ENCODE results near the gene HOXB3. TPM values are rescaled to one million over a fixed set of nuclear protein-coding genes. Genes with fewer than 3 reads are reported as not detected.

HOXB3 gene
- total and polyA plus RNA-seq, 10 donors: 3.6 to 23.1 (median 8.8) TPM

- Histone ChIP-seq H3K27me3 (replicated peaks in 1 of 7) (peaks cover 28 to 100% (median 98%) of the 10 kb centered on the region in 7 donors), H3K4me3 (no peak overlapping the region), H3K36me3 (no peaks in the 10 kb centered on the region), H3K9me3 (no peaks in the 10 kb centered on the region), H3K4me1 (peaks cover 16 to 35% (median 27%) of the 10 kb centered on the region in 6 donors), H3K27ac (no peak overlapping the region)
- intact Hi-C loops (cut with DNase I; ENCODE audit: low total_unique reads): no loop called here
- no peak for DNase-seq
- TF ChIP-seq CTCF (IDR thresholded peaks at IDR 0.05 in 8 of 11, conservative IDR thresholded peaks at IDR 0.05 in 3 of 11) (no peak), POLR2A (IDR thresholded peaks at IDR 0.05) (no peak), POLR2AphosphoS5 (IDR thresholded peaks at IDR 0.05) (no peak)
- WGBS, 5 donors: 64 to 82% (median 69%) methylated on average over 6 of the region's 6 CpGs
Measured at GRCh38 chr17:48620461-48621139, 30.6 kb upstream of the HOXB3 start.

GRCh38 chr17:48619826-48620449 lies 29.9 kb upstream of the HOXB3 start:
- Histone ChIP-seq H3K36me3 (no peaks in the 10 kb centered on the region), H3K4me1 (peaks cover 9 to 29% (median 20%) of the 10 kb centered on the region in 6 donors), H3K27ac (no peak overlapping the region), H3K27me3 (replicated peaks in 1 of 7) (peaks cover 23 to 100% (median 98%) of the 10 kb centered on the region in 7 donors), H3K9me3 (no peaks in the 10 kb centered on the region), H3K4me3 (no peak overlapping the region)
- TF ChIP-seq POLR2A (IDR thresholded peaks at IDR 0.05): no peak
- TF ChIP-seq POLR2AphosphoS5 (IDR thresholded peaks at IDR 0.05): no peak
- TF ChIP-seq CTCF (IDR thresholded peaks at IDR 0.05 in 8 of 11, conservative IDR thresholded peaks at IDR 0.05 in 3 of 11): no peak
- intact Hi-C loops (cut with DNase I; ENCODE audit: low total_unique reads): loop anchor here (10.0 kb wide), 1 partner anchor 465 kb away; no protein-coding TSS in a partner anchor
- no peak for DNase-seq
- 58 to 82% (median 69%) methylated on average over 29 to 32 of the region's 32 CpGs for WGBS, 5 donors

GRCh38 chr17:48618256-48618896 lies 28.3 kb upstream of the HOXB3 start:
- Histone ChIP-seq H3K4me1 (peaks cover 14 to 38% (median 29%) of the 10 kb centered on the region in 6 donors), H3K27me3 (replicated peaks in 1 of 7) (peaks cover 26 to 100% (median 98%) of the 10 kb centered on the region in 7 donors), H3K9me3 (no peaks in the 10 kb centered on the region), H3K4me3 (no peak overlapping the region), H3K36me3 (no peaks in the 10 kb centered on the region), H3K27ac (no peak overlapping the region)
- TF ChIP-seq POLR2A (IDR thresholded peaks at IDR 0.05) (no peak), CTCF (IDR thresholded peaks at IDR 0.05 in 8 of 11, conservative IDR thresholded peaks at IDR 0.05 in 3 of 11) (peak; percentile 92 to 99 (median 96)), POLR2AphosphoS5 (IDR thresholded peaks at IDR 0.05) (peak; percentile 47 to 64 (median 63))
- peak; percentile 96 for DNase-seq
- intact Hi-C loops (cut with DNase I; ENCODE audit: low total_unique reads): loop anchor here (10.0 kb wide), 1 partner anchor 464 kb away; no protein-coding TSS in a partner anchor
- 3 to 6% (median 5%) methylated on average over 25 of the region's 25 CpGs for WGBS, 5 donors

All from spleen (tissue), 11 donors.